ENCODE results near the gene PAXX.

- no peak for TF ChIP-seq CTCF (IDR thresholded peaks at IDR 0.05)
- no peak for TF ChIP-seq POLR2A (IDR thresholded peaks at IDR 0.05)
Measured at GRCh38 chr9:137027369-137028262, 35.4 kb downstream of the PAXX start, which contains the start of gene ABCA2.
